AG08395 (cell line): ENCODE results near the gene TUB.

Experiments used
- DNase-seq: peaks from one replicate; pipeline ENCODE4 v3.0.0; 2012; ENCODE audit warnings: mixed read lengths, low spot score

The TUB gene

GRCh38 chr11:8091721-8092120 lies 10.7 kb downstream of the TUB start:
- no peak for DNase-seq

GRCh38 chr11:8092587-8093424 lies 11.8 kb downstream of the TUB start:
- DNase-seq = peak; percentile 87

GRCh38 chr11:8093931-8094575 lies 13.0 kb downstream of the TUB start:
- no peak for DNase-seq

- DNase-seq = no peak
These were observed 13.6 kb downstream of the TUB start for GRCh38 chr11:8094656-8095055.

GRCh38 chr11:8095371-8095770 lies 14.4 kb downstream of the TUB start:
- DNase-seq = no peak

GRCh38 chr11:8095806-8096522 lies 15.0 kb downstream of the TUB start:
- DNase-seq = no peak

DNA sequence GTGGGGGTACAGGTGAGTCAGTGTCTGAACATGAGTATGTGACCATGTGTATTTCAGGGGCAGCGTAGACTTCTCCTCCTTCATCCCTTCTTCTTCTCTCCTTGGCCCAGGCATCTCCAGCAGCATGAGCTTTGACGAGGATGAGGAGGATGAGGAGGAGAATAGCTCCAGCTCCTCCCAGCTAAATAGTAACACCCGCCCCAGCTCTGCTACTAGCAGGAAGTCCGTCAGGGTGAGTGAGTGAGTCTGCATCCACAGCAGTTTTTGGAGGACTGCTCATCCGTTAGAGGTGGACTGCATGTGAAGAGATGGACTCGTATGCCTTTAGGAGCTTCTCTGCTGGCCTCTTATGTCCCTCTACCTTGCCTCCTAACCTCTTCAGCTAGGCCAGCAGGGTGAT lies 15.6 kb downstream of the TUB start:
- DNase-seq = no peak

DNA sequence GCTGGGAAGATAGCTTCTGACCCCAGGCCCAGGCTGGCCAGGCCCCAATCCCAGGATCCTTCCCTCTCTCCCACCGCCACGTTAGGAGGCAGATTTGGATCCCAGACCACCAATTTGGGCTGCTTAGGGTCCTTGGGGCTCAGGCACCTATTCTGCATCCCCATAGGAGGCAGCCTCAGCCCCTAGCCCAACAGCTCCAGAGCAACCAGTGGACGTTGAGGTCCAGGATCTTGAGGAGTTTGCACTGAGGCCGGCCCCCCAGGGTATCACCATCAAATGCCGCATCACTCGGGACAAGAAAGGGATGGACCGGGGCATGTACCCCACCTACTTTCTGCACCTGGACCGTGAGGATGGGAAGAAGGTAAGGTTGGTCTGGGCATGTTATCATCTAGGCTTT lies 16.1 kb downstream of the TUB start:
- no peak for DNase-seq

DNA sequence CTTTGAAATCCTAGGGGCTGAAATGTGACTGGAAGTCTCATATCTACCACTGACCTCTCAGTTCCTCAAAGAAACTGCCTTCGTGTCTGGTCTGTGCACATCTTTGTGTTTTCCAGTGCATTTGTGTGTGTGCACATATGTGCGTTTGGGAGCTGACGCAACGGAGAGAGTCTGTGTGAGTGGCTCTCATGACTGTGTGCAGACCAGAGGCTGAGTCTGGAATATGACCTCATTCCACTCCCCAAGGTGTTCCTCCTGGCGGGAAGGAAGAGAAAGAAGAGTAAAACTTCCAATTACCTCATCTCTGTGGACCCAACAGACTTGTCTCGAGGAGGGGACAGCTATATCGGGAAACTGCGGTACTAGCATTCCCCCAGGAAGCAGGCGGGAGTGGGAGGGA lies 16.5 kb downstream of the TUB start:
- DNase-seq = no peak

DNA sequence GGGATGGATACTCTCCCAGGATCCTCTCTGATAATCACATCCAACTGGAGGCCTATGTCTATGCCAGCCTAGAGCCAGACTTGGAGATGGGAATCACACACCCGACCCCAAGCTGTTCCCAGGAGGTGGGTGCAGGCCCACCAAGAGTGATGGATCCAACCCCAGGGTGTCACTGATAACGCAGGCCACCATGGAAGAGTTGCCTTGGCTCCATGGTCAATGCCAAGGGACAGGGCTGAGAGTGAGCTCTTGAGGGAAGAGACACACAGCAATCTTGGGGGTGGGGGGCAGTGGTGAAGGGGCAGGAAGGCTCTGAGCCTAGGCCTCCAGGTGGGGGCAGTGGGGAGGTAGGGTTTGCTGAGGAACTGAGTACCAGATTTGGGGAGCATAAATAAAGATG lies 16.9 kb downstream of the TUB start:
- no peak for DNase-seq

DNA sequence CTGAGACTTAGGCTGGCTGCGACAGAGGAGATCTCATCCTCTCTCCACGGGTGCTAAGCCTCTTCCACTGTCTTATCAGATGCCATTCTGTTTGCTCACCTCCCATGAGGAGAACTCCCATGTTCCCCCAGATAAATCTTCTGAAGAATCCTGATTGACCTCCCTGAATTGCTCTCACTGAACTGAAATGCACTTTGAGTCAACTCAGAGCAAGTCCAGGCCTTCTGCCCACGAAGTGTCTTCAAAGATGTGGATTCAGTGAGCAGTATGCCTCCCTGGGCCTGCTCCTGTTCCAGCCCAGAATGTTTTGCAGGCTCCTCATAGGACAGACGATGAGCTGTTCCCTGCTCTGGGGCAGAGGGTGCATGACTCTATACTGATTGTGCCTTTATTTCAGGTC lies 17.4 kb downstream of the TUB start:
- peak; percentile 77 for DNase-seq

DNA sequence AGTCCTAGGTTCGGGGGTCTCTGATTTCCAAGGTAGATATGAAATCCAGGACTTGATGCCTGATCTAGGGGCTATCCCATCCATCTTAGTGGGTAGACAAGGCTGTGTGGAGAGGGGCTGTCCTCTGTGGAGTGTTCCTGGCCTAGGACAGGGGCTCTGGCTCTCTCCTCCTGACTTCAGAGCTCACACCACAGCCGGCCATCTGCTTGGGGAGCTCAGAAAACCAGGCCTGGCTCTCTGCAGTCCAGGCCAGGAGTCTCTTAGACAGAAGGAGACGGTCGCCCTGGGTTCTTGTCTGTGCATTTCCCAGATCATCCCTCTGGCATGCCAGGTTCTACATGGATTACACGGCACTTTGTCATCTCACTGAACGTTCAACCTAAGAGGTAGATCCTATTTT lies 17.9 kb downstream of the TUB start:
- DNase-seq = peak; percentile 31

- peak; percentile 72 for DNase-seq
These were observed 18.4 kb downstream of the TUB start for GRCh38 chr11:8099291-8099899.

DNA sequence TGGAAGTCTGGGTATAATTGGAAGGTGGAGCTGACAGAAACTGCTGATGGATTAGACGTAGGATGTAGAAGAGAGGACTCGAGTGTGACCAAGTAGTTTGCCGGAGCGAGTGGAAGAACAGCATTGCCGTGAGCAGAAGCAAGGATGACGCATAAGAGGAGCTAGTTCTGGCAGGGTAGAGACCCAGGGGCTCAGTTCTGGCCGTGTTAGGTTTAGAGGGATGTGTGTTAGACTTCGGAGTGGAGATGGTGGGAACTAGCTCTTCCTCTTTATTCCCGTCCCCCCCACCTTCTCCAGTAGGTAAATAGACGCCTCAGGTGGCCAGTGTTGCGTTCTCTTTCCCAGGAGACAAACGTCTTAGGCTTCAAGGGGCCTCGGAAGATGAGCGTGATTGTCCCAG lies 19.1 kb downstream of the TUB start:
- DNase-seq = no peak

DNA sequence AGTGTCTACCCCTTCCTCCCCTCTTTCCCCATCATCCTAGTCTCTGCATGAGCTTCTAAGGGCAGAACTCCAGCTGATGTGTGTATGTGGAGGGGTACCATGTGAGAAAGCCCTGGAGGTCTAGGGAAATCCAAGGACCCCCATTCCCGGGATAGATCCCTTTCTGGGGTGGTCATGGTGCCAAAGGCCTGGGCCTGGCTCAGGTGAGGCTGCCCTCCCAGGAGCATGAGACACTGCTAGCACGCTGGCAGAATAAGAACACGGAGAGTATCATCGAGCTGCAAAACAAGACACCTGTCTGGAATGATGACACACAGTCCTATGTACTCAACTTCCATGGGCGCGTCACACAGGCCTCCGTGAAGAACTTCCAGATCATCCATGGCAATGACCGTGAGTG lies 19.6 kb downstream of the TUB start:
- no peak for DNase-seq

DNA sequence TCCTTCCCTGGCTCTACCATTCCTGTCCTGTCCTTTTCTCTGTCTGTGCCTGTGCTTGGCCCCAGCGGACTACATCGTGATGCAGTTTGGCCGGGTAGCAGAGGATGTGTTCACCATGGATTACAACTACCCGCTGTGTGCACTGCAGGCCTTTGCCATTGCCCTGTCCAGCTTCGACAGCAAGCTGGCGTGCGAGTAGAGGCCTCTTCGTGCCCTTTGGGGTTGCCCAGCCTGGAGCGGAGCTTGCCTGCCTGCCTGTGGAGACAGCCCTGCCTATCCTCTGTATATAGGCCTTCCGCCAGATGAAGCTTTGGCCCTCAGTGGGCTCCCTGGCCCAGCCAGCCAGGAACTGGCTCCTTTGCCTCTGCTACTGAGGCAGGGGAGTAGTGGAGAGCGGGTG lies 20.4 kb downstream of the TUB start:
- DNase-seq = no peak

DNA sequence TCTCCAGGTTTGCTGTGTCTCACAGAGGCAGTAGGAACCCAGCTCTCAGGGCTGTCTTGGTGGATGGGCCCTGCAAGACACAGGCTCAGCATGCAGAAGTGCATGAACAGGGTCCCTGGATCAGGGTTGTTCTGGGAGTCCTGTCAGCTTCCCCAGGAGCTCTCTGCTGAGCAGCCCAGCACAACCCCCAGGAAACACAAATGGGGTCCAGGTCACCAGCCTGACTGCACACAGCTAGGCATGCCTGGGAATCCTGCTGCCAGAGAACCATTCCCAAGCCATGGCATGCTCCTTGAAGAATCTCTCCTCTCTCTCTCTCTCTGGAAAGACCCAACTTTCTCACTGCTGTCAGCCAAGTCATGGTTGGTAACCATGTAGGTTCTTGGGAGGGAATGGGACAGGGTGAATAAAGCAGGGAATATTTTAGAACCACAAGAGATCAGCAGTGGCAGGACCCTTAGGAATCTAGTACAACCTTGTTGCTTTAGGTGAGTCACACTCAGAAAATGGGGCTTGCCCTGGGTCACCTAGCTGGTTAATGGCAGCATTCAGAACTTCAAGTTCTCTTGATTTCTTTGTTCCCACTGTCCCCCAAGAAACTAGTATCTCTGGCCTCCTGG lies 21.4 kb downstream of the TUB start:
- DNase-seq = no peak

- no peak for DNase-seq
These were observed 22.0 kb downstream of the TUB start for GRCh38 chr11:8102965-8103364.

GRCh38 chr11:8103909-8104308 lies 22.9 kb downstream of the TUB start:
- no peak for DNase-seq

GRCh38 chr11:8105133-8105532 lies 24.1 kb downstream of the TUB start:
- no peak for DNase-seq

DNA sequence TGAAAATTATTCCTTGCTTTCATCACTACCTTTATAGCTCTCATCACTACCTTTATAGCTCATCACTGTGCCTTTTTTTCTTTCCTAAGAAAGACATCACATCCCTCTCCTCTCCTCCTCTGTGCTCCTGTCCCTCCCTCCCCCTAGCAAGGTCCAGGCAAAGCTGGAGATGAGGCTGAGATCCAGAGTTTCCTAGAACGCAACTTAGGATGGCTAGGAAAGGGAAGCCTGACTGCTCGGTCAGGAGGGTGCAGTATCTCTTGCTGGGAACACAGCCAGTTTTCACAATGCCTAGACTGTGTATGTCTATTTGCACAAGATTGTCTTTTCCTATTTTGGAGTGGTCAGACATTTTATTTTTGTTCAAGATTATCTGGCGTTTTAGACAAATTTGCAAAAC lies 24.7 kb downstream of the TUB start:
- DNase-seq = no peak

DNA sequence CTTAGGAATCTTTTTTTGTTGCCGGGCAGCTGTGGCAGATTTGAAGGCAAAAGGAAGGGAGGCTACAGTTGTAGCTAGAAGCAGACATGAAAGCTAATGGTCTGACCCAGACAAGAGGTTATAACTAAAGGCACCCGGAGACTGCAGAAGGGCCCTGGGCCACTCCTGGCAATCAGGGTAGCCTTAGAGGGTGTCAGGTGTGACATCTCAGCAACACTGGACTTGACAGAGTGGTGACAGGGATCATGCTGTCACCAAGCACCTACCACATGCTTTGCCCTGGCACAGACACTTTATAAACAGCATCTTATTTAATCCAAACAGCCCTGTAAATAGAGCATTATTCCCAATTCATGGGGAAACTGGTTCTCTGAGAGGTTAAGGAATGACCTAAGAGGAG lies 25.7 kb downstream of the TUB start:
- no peak for DNase-seq
